Testis (tissue), 3 donors: ENCODE measurements around the gene MRPS17. TPM values are rescaled to one million over a fixed set of nuclear protein-coding genes. Genes with fewer than 3 reads are reported as not detected.

Source experiments
- DNase-seq: peaks from one replicate; pipeline ENCODE4 v3.0.0-alpha.2; 2019
- H3K27ac ChIP-seq, 2 donors: fragments of 200-600 bp; sonication (generic); one replicate each; pipeline ENCODE4 v1.5.1; 2019
- H3K27me3 ChIP-seq: fragments of 200-600 bp; sonication (generic); one replicate; pipeline ENCODE4 v1.5.1; 2019
- H3K36me3 ChIP-seq: fragments of 200-600 bp; sonication (generic); one replicate; pipeline ENCODE4 v1.5.1; 2017; ENCODE audit warnings: low read depth; ENCODE audit errors: missing control alignments
- H3K4me1 ChIP-seq: fragments of 200-600 bp; sonication (generic); one replicate; pipeline ENCODE4 v1.5.1; 2019
- H3K4me3 ChIP-seq, 2 donors: fragments of 200-600 bp; sonication (generic); one replicate each; pipeline ENCODE4 v1.5.1; 2017 to 2019
- H3K9me3 ChIP-seq: fragments of 200-600 bp; sonication (generic); one replicate; pipeline ENCODE4 v1.5.1; 2017
- POLR2A ChIP-seq: fragments of 450-650 bp; IDR thresholded peaks from one replicate; pipeline ENCODE4 v1.6.1; 2017; ENCODE audit warnings: antibody characterized with exemption, mild to moderate bottlenecking, moderate library complexity
- WGBS, 2 donors: methylation state at CpG; one replicate each; pipeline ENCODE4 v1.1.5; 2018; 5-methylcytosine and 5-hydroxymethylcytosine counted together
- intact Hi-C: fragments of 100-400 bp; cut with DNase I; formaldehyde crosslinking; loops from one replicate; pipeline ENCODE4 v1.15.1; 2023; ENCODE audit warnings: low total_unique reads
- polyA plus RNA-seq: library from polyadenylated mRNA; stranded (reverse); fragments of 350-450 nt; fragmentation: Illumina TruSeq; extraction: RNeasy Lipid Tissue Mini Kit (QIAGEN cat#74804); gene quantifications from one replicate; pipeline ENCODE4 v1.2.3, GENCODE V29; 2014; ENCODE audit warnings: low read depth, low replicate concordance; ENCODE audit not compliant: insufficient read depth
- total RNA-seq, 2 donors: library from RNA; depleted of rRNA; stranded (reverse); fragments of >200 nt; gene quantifications; one replicate each; pipeline ENCODE4 v1.2.3, GENCODE V29; 2016
- TF ChIP-seq, protein P1 (sequence below), 3 experiments: fragments of 450-650 bp in 2 of 3; fragments of 200-600 bp in 1 of 3; sonication (generic) in 1 of 3; IDR thresholded peaks; one replicate each; pipeline ENCODE4 v1.5.1; 2016 to 2019; ENCODE audit warnings: antibody characterized with exemption in 3 of 3, mild to moderate bottlenecking in 2 of 3, moderate library complexity in 1 of 3

Gene MRPS17
- total and polyA plus RNA-seq, 3 donors from 2014 or later, result 8.9 to 19.7 (median 10.7) TPM

DNA sequence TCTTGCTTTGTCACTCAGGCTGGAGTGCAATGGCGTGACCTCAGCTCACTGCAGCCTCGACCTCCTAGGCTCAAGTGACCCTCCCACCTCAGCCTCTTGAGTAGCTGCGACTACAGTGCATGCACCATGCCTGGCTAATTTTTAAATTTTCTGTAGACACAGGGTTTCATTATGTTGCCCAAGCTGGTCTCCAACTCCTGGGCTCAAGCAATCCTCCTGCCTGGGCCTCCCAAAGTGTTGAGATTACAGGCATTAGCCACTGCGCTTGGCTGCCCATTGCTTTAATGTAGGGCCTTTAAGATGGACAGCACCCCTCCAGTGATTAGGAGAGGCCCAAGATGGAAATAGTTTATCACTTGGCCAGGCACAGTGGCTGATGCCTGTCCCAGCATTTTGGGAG, 52.1 kb downstream of the MRPS17 start:
- WGBS, 2 donors, result 83 to 92% methylated on average over 4 of the region's 4 CpGs
- intact Hi-C loops, result loop anchor here (10.0 kb wide), 1 partner anchor 71 kb away; no protein-coding TSS in a partner anchor
- no peaks in the 10 kb centered on the region for H3K9me3 ChIP-seq
- no peak overlapping the region for H3K4me3 ChIP-seq
- no peaks in the 10 kb centered on the region for H3K36me3 ChIP-seq
- H3K27ac ChIP-seq, result no peak overlapping the region
- H3K27me3 ChIP-seq, result no peaks in the 10 kb centered on the region
- DNase-seq, result no peak
- H3K4me1 ChIP-seq, result peaks cover 4% of the 10 kb centered on the region
- TF ChIP-seq, protein P1, sequence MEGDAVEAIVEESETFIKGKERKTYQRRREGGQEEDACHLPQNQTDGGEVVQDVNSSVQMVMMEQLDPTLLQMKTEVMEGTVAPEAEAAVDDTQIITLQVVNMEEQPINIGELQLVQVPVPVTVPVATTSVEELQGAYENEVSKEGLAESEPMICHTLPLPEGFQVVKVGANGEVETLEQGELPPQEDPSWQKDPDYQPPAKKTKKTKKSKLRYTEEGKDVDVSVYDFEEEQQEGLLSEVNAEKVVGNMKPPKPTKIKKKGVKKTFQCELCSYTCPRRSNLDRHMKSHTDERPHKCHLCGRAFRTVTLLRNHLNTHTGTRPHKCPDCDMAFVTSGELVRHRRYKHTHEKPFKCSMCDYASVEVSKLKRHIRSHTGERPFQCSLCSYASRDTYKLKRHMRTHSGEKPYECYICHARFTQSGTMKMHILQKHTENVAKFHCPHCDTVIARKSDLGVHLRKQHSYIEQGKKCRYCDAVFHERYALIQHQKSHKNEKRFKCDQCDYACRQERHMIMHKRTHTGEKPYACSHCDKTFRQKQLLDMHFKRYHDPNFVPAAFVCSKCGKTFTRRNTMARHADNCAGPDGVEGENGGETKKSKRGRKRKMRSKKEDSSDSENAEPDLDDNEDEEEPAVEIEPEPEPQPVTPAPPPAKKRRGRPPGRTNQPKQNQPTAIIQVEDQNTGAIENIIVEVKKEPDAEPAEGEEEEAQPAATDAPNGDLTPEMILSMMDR (IDR thresholded peaks at IDR 0.05), result no peak
- no peak for TF ChIP-seq POLR2A

Other genes with a start within 250 kb of the MRPS17 start
- gene SEPTIN14, start 89.1 kb upstream of the MRPS17 start, total RNA-seq, result 10 to 100 TPM; 58.3 to 81.4 TPM
- gene SEPTIN14, start 89.1 kb upstream of the MRPS17 start, polyA plus RNA-seq, result 30.6 TPM
- 10 to 100 TPM; 19.0 to 21.7 TPM for gene ZNF713, start 64.4 kb upstream of the MRPS17 start, total RNA-seq
- 10.1 TPM for gene ZNF713, start 64.4 kb upstream of the MRPS17 start, polyA plus RNA-seq
- gene NIPSNAP2, start 12.7 kb downstream of the MRPS17 start, total RNA-seq, result 100 to 1,000 TPM in 1 of 2 donors, 10 to 100 TPM in 1; 90.2 to 136 TPM
- gene NIPSNAP2, start 12.7 kb downstream of the MRPS17 start, polyA plus RNA-seq, result 41.1 TPM
- 10 to 100 TPM; 18.4 to 21.5 TPM for gene PSPH, start 99.6 kb downstream of the MRPS17 start, total RNA-seq
- gene PSPH, start 99.6 kb downstream of the MRPS17 start, polyA plus RNA-seq, result 16.6 TPM
- 10 to 100 TPM; 90.4 to 96.4 TPM for gene CCT6A, start 99.9 kb downstream of the MRPS17 start, total RNA-seq
- 103 TPM for gene CCT6A, start 99.9 kb downstream of the MRPS17 start, polyA plus RNA-seq
- gene SUMF2, start 112.4 kb downstream of the MRPS17 start, total RNA-seq, result 100 to 1,000 TPM in 1 of 2 donors, 10 to 100 TPM in 1; 84.8 to 107 TPM
- gene SUMF2, start 112.4 kb downstream of the MRPS17 start, polyA plus RNA-seq, result 83.3 TPM
- 1 to 10 TPM; 1.5 to 2.8 TPM for gene PHKG1, start 141.1 kb downstream of the MRPS17 start, total RNA-seq
- gene PHKG1, start 141.1 kb downstream of the MRPS17 start, polyA plus RNA-seq, result 2.1 TPM
- gene CHCHD2, start 154.6 kb downstream of the MRPS17 start, total RNA-seq, result 100 to 1,000 TPM; 212 to 289 TPM
- gene CHCHD2, start 154.6 kb downstream of the MRPS17 start, polyA plus RNA-seq, result 321 TPM
- gene NUPR2, start 164.5 kb downstream of the MRPS17 start, total RNA-seq, result 100 to 1,000 TPM; 171 to 785 TPM
- 227 TPM for gene NUPR2, start 164.5 kb downstream of the MRPS17 start, polyA plus RNA-seq